Neural progenitor cell (in vitro differentiated cells): Measurements from ENCODE around the gene SND1. TPM values are rescaled to one million over a fixed set of nuclear protein-coding genes. Genes with fewer than 3 reads are reported as not detected.

ENCODE experiments used
- DNase-seq: peaks from one replicate; pipeline ENCODE4 v3.0.0-alpha.2; 2016; ENCODE audit warnings: low spot score
- H2AFZ ChIP-seq: fragments of 200-600 bp; sonication (generic); replicated peaks from 2 replicates; pipeline ENCODE4 v1.6.1; 2016; ENCODE audit warnings: antibody characterized with exemption
- H3F3A ChIP-seq: fragments of 200-600 bp; sonication (generic); 2 replicates; pipeline ENCODE4 v1.6.1; 2016; ENCODE audit warnings: antibody characterized with exemption, low read depth
- H3K27ac ChIP-seq: fragments of 200-600 bp; sonication (generic); 2 replicates; pipeline ENCODE4 v1.5.1; 2016; ENCODE audit warnings: mild to moderate bottlenecking
- H3K27me3 ChIP-seq: fragments of 200-600 bp; sonication (generic); 2 replicates; pipeline ENCODE4 v1.6.1; 2016; ENCODE audit warnings: mild to moderate bottlenecking, moderate library complexity
- H3K36me3 ChIP-seq: fragments of 200-600 bp; sonication (generic); 2 replicates; pipeline ENCODE4 v1.5.1; 2016
- H3K4me1 ChIP-seq: fragments of 200-600 bp; sonication (generic); 2 replicates; pipeline ENCODE4 v1.6.1; 2016; ENCODE audit warnings: mixed run types
- H3K4me2 ChIP-seq: fragments of 200-600 bp; sonication (generic); 2 replicates; pipeline ENCODE4 v1.6.1; 2016
- H3K4me3 ChIP-seq: fragments of 200-600 bp; sonication (generic); 2 replicates; pipeline ENCODE4 v1.5.1; 2016
- H3K79me2 ChIP-seq: fragments of 200-600 bp; sonication (generic); 2 replicates; pipeline ENCODE4 v1.6.1; 2016; ENCODE audit warnings: low read depth
- H3K9ac ChIP-seq: fragments of 200-600 bp; sonication (generic); 2 replicates; pipeline ENCODE4 v1.6.1; 2016
- H3K9me3 ChIP-seq: fragments of 200-600 bp; sonication (generic); 2 replicates; pipeline ENCODE4 v1.5.1; 2016; ENCODE audit warnings: low read depth
- H4K20me1 ChIP-seq: fragments of 200-600 bp; sonication (generic); 2 replicates; pipeline ENCODE4 v1.6.1; 2016; ENCODE audit warnings: low read depth
- H3K27ac Mint-ChIP-seq: 3 replicates; pipeline ENCODE4 v1.8.0; 2021; ENCODE audit warnings: mixed read lengths
- H3K27me3 Mint-ChIP-seq: 2 replicates; pipeline ENCODE4 v1.8.0; 2022; ENCODE audit warnings: low read depth, mild to moderate bottlenecking, inconsistent platforms, moderate library complexity, mixed read lengths; ENCODE audit not compliant: insufficient read depth
- H3K36me3 Mint-ChIP-seq: 3 replicates; pipeline ENCODE4 v1.8.0; 2021; ENCODE audit warnings: mixed read lengths
- H3K4me1 Mint-ChIP-seq: 3 replicates; pipeline ENCODE4 v1.8.0; 2021; ENCODE audit warnings: mixed read lengths
- H3K4me3 Mint-ChIP-seq: 3 replicates; pipeline ENCODE4 v1.8.0; 2021; ENCODE audit warnings: mild to moderate bottlenecking, moderate library complexity, mixed read lengths
- H3K9me3 Mint-ChIP-seq: 3 replicates; pipeline ENCODE4 v1.8.0; 2020; ENCODE audit warnings: mixed read lengths
- EZH2 ChIP-seq: fragments of 200-600 bp; sonication (generic); IDR thresholded peaks from 2 replicates; pipeline ENCODE4 v1.6.1; 2017; ENCODE audit warnings: antibody characterized with exemption, mild to moderate bottlenecking, moderate library complexity
- EZH2phosphoT487 ChIP-seq: fragments of 200-600 bp; sonication (generic); IDR thresholded peaks from 2 replicates; pipeline ENCODE4 v1.6.1; 2017; ENCODE audit warnings: antibody characterized with exemption
- total RNA-seq: library from RNA; depleted of rRNA; stranded (reverse); fragments of >200 nt; gene quantifications from 2 replicates; pipeline ENCODE4 v1.2.3, GENCODE V29; 2015; ENCODE audit warnings: low replicate concordance
- TF ChIP-seq, protein P1 (sequence below): fragments of 200-600 bp; sonication (generic); IDR thresholded peaks from 2 replicates; pipeline ENCODE4 v1.5.1; 2017; ENCODE audit warnings: antibody characterized with exemption, mild to moderate bottlenecking

SND1 gene
- total RNA-seq, 1 donor from 2014 or later = 154 TPM

DNA sequence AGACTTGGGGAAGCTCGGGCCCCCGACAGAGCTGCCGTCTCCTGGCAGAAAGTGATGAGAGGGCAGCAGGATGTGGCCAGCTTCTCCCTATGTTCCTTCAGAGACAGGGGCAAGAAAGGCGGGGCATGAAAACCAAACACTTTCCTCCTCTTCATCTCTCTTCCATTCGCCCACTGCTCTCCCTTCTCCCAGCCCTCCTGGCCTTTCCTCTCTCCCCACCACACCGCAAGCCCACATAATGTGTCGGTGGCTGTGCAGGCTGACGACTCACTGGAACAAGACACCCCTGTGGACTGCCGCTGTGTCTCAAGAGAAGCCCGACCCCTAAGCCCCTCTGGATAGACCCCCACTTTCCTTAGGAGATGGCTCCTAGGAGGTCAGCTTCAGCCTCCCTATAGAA is 438.5 kb downstream of the SND1 start:
- H3K9ac ChIP-seq = no peak overlapping the region
- H3K4me3 ChIP-seq = no peak overlapping the region
- no peaks in the 10 kb centered on the region for H3K36me3 ChIP-seq
- TF ChIP-seq EZH2 (no peak), EZH2phosphoT487 (no peak)
- TF ChIP-seq, protein P1, sequence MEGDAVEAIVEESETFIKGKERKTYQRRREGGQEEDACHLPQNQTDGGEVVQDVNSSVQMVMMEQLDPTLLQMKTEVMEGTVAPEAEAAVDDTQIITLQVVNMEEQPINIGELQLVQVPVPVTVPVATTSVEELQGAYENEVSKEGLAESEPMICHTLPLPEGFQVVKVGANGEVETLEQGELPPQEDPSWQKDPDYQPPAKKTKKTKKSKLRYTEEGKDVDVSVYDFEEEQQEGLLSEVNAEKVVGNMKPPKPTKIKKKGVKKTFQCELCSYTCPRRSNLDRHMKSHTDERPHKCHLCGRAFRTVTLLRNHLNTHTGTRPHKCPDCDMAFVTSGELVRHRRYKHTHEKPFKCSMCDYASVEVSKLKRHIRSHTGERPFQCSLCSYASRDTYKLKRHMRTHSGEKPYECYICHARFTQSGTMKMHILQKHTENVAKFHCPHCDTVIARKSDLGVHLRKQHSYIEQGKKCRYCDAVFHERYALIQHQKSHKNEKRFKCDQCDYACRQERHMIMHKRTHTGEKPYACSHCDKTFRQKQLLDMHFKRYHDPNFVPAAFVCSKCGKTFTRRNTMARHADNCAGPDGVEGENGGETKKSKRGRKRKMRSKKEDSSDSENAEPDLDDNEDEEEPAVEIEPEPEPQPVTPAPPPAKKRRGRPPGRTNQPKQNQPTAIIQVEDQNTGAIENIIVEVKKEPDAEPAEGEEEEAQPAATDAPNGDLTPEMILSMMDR = no peak
- Mint-ChIP-seq H3K4me3 (no peak overlapping the region), H3K27me3 (peaks cover 5% of the 10 kb centered on the region), H3K9me3 (no peaks in the 10 kb centered on the region), H3K4me1 (peaks cover 12% of the 10 kb centered on the region), H3K27ac (peak overlapping the region; percentile 65), H3K36me3 (peaks cover 28% of the 10 kb centered on the region)
- no peak overlapping the region for H3K4me2 ChIP-seq
- DNase-seq = no peak
- no peaks in the 10 kb centered on the region for H3K79me2 ChIP-seq
- no peaks in the 10 kb centered on the region for H3F3A ChIP-seq
- H3K27me3 ChIP-seq = no peaks in the 10 kb centered on the region
- H3K4me1 ChIP-seq = no peaks in the 10 kb centered on the region
- H2AFZ ChIP-seq = no peak overlapping the region
- no peaks in the 10 kb centered on the region for H4K20me1 ChIP-seq
- no peaks in the 10 kb centered on the region for H3K9me3 ChIP-seq
- H3K27ac ChIP-seq = no peak overlapping the region

DNA sequence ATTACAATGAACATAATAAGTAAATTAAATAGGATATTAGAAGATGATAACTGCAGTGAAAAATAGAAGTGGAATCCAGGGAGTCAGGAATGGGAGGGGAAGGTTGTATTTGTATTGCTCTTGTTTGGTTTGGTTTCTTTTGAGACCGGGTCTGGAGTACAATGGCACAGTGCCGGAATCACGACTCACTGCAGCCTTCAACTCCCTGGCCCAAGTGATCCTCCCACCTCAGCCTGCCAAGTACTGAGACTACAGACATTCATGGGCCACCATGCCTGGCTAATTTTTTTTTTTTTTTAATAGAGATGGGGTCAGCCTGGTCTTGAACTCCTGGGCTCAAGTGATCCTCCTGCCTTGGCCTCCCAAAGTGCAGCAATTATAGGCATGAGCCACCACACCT is 439.1 kb downstream of the SND1 start:
- Histone ChIP-seq H3K4me3 (no peak overlapping the region), H3K79me2 (no peaks in the 10 kb centered on the region), H3K4me1 (no peaks in the 10 kb centered on the region), H3K9me3 (no peaks in the 10 kb centered on the region), H3K36me3 (no peaks in the 10 kb centered on the region), H3K27ac (no peak overlapping the region), H3F3A (no peaks in the 10 kb centered on the region), H3K4me2 (no peak overlapping the region), H2AFZ (no peak overlapping the region), H4K20me1 (no peaks in the 10 kb centered on the region), H3K27me3 (no peaks in the 10 kb centered on the region), H3K9ac (no peak overlapping the region)
- Mint-ChIP-seq H3K4me1 (peaks cover 12% of the 10 kb centered on the region), H3K27ac (no peak overlapping the region), H3K27me3 (peaks cover 5% of the 10 kb centered on the region), H3K36me3 (peaks cover 28% of the 10 kb centered on the region), H3K4me3 (no peak overlapping the region), H3K9me3 (no peaks in the 10 kb centered on the region)
- no peak for DNase-seq
- TF ChIP-seq EZH2phosphoT487 (no peak), EZH2 (no peak)
- TF ChIP-seq, protein P1 = no peak

DNA sequence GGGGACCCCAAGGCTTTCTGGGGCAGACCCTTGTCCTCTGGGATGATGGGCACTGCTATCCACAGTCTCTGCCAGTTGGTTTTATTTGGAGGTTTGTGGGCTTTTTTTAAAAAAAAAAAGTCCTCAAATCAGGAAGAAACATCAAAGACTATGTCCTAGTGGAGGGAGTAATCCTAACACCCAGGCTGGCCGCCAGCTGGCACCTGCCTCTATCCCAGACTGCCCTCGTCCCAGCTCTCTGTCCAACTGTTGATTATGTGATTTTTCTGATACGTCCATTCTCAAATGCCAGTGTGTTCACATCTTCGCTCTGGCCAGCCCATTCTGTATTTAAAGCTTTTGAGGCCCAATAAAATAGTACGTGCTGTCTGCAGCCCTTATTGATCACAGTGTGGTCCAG is 440.2 kb downstream of the SND1 start:
- peaks cover 12% of the 10 kb centered on the region for H3K4me1 Mint-ChIP-seq
- no peak overlapping the region for H3K4me3 Mint-ChIP-seq
- no peaks in the 10 kb centered on the region for H3F3A ChIP-seq
- peaks cover 5% of the 10 kb centered on the region for H3K27me3 Mint-ChIP-seq
- peaks cover 23% of the 10 kb centered on the region for H3K36me3 Mint-ChIP-seq
- DNase-seq = no peak
- no peaks in the 10 kb centered on the region for H3K4me1 ChIP-seq
- TF ChIP-seq EZH2 = no peak
- TF ChIP-seq EZH2phosphoT487 = no peak
- TF ChIP-seq, protein P1 = no peak
- no peak overlapping the region for H3K4me2 ChIP-seq
- H3K27me3 ChIP-seq = no peaks in the 10 kb centered on the region
- no peaks in the 10 kb centered on the region for H4K20me1 ChIP-seq
- H3K9ac ChIP-seq = no peak overlapping the region
- no peak overlapping the region for H2AFZ ChIP-seq
- no peaks in the 10 kb centered on the region for H3K9me3 ChIP-seq
- H3K79me2 ChIP-seq = no peaks in the 10 kb centered on the region
- H3K9me3 Mint-ChIP-seq = no peaks in the 10 kb centered on the region
- H3K4me3 ChIP-seq = no peak overlapping the region
- no peak overlapping the region for H3K27ac Mint-ChIP-seq
- no peak overlapping the region for H3K27ac ChIP-seq
- no peaks in the 10 kb centered on the region for H3K36me3 ChIP-seq
